D721Med (cell line): ENCODE results near the gene METTL15.

ENCODE experiments used
- DNase-seq: peaks from one replicate; pipeline ENCODE4 v3.0.0; 2011; ENCODE audit warnings: low spot score; ENCODE audit not compliant: insufficient read length
- FAIRE-seq: peaks from 2 replicates; lab custom pipeline; 2011; peaks lifted over from hg19 to GRCh38; lab: Jason Lieb, UNC
- CTCF ChIP-seq: IDR thresholded peaks from 2 replicates; pipeline ENCODE4 v1.5.1; 2012; ENCODE audit warnings: mild to moderate bottlenecking, control low read depth; ENCODE audit not compliant: insufficient read depth; ENCODE audit errors: missing control alignments

Gene METTL15

GRCh38 chr11:28144808-28145207 lies 36.6 kb downstream of the METTL15 start:
- TF ChIP-seq CTCF, result no peak
- DNase-seq (no peak), FAIRE-seq (no peak)

GRCh38 chr11:28146123-28146751 lies 38.0 kb downstream of the METTL15 start:
- TF ChIP-seq CTCF, result no peak
- FAIRE-seq (no peak), DNase-seq (no peak)

GRCh38 chr11:28152743-28153142 lies 44.6 kb downstream of the METTL15 start:
- TF ChIP-seq CTCF, result no peak
- DNase-seq, result no peak
- FAIRE-seq, result no peak

GRCh38 chr11:28153586-28153985 lies 45.4 kb downstream of the METTL15 start:
- no peak for TF ChIP-seq CTCF
- no peak for FAIRE-seq

GRCh38 chr11:28168718-28169117 lies 60.5 kb downstream of the METTL15 start:
- FAIRE-seq, result no peak
- TF ChIP-seq CTCF, result no peak
- no peak for DNase-seq

More at GRCh38 chr11:28153586-28153985, 45.4 kb downstream of the METTL15 start:
- no peak for DNase-seq

DNA sequence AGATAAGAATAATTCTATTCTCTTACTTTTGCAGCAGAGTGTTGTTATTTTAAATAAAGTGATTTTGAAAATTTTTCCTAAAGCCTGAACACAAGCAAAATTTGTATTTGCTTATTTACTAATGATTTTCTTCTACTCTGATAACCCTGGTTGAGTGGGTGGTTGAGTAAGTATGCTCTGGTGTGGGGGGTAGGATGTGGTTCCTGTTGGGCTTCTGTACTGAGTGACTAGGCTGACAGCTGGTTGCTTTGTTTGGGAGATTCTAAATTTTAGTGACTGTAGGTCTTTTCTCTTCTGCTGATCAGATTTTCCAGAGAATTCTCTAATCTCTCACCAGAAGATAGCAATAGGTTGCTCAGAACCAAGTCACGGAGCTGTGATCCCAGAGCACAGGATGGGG lies 61.6 kb downstream of the METTL15 start:
- FAIRE-seq (no peak), DNase-seq (no peak)
- no peak for TF ChIP-seq CTCF

- FAIRE-seq, result no peak
Measured at GRCh38 chr11:28170759-28171158, 62.6 kb downstream of the METTL15 start.

More at GRCh38 chr11:28170759-28171158, 62.6 kb downstream of the METTL15 start:
- no peak for DNase-seq
- no peak for TF ChIP-seq CTCF
